ENCODE results near the gene PLK1. TPM values are rescaled to one million over a fixed set of nuclear protein-coding genes. Genes with fewer than 3 reads are reported as not detected.

PLK1 gene
- total and polyA plus RNA-seq, 2 of the 13 experiments (the other 11 are each of a cell fraction or from before 2014, with no cell fraction given), result 71.5 to 76.3 TPM

- TF ChIP-seq FOXP4 (CRISPR knock-in tag; IDR thresholded peaks at IDR 0.05) (0 out of 2 replicates have a peak, but pooled peaks have one; percentile 8), ZNF331 (CRISPR knock-in tag; IDR thresholded peaks at IDR 0.05) (no peak; the same call in 1 of the 2 replicates), TBP (CRISPR knock-in tag; IDR thresholded peaks at IDR 0.05) (no peak), ZNF124 (CRISPR knock-in tag; IDR thresholded peaks at IDR 0.05) (no peak), ZZZ3 (CRISPR knock-in tag; IDR thresholded peaks at IDR 0.05; ENCODE audit: borderline replicate concordance) (no peak), MTA3 (CRISPR knock-in tag; IDR thresholded peaks at IDR 0.05) (no peak), RXRB (CRISPR knock-in tag; IDR thresholded peaks at IDR 0.05; ENCODE audit: borderline replicate concordance) (no peak), XBP1 (CRISPR knock-in tag; IDR thresholded peaks at IDR 0.05) (no peak), ZNF33A (CRISPR knock-in tag; IDR thresholded peaks at IDR 0.05; ENCODE audit: borderline replicate concordance) (no peak), TCF7L2 (IDR thresholded peaks at IDR 0.05; ENCODE audit: low read depth, low read length) (no peak), THYN1 (CRISPR knock-in tag; IDR thresholded peaks at IDR 0.05; ENCODE audit: borderline replicate concordance, low read depth) (no peak), ZNF205 (CRISPR knock-in tag; IDR thresholded peaks at IDR 0.05) (no peak), WIZ (CRISPR knock-in tag; IDR thresholded peaks at IDR 0.05) (no peak), ZBTB38 (CRISPR knock-in tag; IDR thresholded peaks at IDR 0.05) (no peak), MEF2D (CRISPR knock-in tag; IDR thresholded peaks at IDR 0.05) (no peak), ISX (CRISPR knock-in tag; conservative IDR thresholded peaks at IDR 0.05) (no peak), AHR (CRISPR knock-in tag; IDR thresholded peaks at IDR 0.05) (no peak)
- TF ChIP-seq, protein P1, sequence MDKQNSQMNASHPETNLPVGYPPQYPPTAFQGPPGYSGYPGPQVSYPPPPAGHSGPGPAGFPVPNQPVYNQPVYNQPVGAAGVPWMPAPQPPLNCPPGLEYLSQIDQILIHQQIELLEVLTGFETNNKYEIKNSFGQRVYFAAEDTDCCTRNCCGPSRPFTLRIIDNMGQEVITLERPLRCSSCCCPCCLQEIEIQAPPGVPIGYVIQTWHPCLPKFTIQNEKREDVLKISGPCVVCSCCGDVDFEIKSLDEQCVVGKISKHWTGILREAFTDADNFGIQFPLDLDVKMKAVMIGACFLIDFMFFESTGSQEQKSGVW (CRISPR knock-in tag; IDR thresholded peaks at IDR 0.05; ENCODE audit: borderline replicate concordance), result no peak
- TF ChIP-seq, protein P2, sequence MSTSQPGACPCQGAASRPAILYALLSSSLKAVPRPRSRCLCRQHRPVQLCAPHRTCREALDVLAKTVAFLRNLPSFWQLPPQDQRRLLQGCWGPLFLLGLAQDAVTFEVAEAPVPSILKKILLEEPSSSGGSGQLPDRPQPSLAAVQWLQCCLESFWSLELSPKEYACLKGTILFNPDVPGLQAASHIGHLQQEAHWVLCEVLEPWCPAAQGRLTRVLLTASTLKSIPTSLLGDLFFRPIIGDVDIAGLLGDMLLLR (CRISPR knock-in tag; IDR thresholded peaks at IDR 0.05), result no peak
- TF ChIP-seq, protein P3, sequence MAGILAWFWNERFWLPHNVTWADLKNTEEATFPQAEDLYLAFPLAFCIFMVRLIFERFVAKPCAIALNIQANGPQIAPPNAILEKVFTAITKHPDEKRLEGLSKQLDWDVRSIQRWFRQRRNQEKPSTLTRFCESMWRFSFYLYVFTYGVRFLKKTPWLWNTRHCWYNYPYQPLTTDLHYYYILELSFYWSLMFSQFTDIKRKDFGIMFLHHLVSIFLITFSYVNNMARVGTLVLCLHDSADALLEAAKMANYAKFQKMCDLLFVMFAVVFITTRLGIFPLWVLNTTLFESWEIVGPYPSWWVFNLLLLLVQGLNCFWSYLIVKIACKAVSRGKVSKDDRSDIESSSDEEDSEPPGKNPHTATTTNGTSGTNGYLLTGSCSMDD (CRISPR knock-in tag; IDR thresholded peaks at IDR 0.05), result no peak
- TF ChIP-seq, protein P4, sequence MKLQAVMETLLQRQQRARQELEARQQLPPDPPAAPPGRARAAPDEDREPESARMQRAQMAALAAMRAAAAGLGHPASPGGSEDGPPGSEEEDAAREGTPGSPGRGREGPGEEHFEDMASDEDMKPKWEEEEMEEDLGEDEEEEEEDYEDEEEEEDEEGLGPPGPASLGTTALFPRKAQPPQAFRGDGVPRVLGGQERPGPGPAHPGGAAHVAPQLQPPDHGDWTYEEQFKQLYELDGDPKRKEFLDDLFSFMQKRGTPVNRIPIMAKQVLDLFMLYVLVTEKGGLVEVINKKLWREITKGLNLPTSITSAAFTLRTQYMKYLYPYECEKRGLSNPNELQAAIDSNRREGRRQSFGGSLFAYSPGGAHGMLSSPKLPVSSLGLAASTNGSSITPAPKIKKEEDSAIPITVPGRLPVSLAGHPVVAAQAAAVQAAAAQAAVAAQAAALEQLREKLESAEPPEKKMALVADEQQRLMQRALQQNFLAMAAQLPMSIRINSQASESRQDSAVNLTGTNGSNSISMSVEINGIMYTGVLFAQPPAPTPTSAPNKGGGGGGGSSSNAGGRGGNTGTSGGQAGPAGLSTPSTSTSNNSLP (IDR thresholded peaks at IDR 0.05; ENCODE audit: low read depth, low read length), result 0 out of 2 replicates have a peak, but pooled peaks have one; percentile 50
Observed at GRCh38 chr16:23673971-23674614, 4.6 kb upstream of the PLK1 start (continued).

Measured in HepG2 (cell line).